WTC11 (cell line): ENCODE data around the gene SLC49A3. TPM values are rescaled to one million over a fixed set of nuclear protein-coding genes. Genes with fewer than 3 reads are reported as not detected.

Experiments used
- ATAC-seq: fragments of 200-7000 bp; cut with Tn5 transposase; 2 replicates; pipeline ENCODE4 v1.10.0; 2021; ENCODE audit warnings: mild to moderate bottlenecking, moderate library complexity
- CTCF ChIA-PET: fragments of 300-600 bp; sonication (Branson Sonifier 250); formaldehyde crosslinking; loops from one replicate; lab custom pipeline; 2021; ENCODE audit warnings: antibody characterized with exemption; lab: Charles Lee
- POLR2A ChIA-PET: fragments of 350-600 bp; sonication (Branson Sonifier 250); formaldehyde crosslinking; loops from one replicate; lab custom pipeline; 2021; ENCODE audit warnings: antibody characterized with exemption; lab: Charles Lee
- DNase-seq: peaks from one replicate; pipeline ENCODE4 v3.0.0; 2021; ENCODE audit warnings: low spot score
- H3K27ac Mint-ChIP-seq: 2 replicates; pipeline ENCODE4 v1.8.0; 2021; ENCODE audit warnings: mixed read lengths
- H3K27me3 Mint-ChIP-seq: 2 replicates; pipeline ENCODE4 v1.8.0; 2021; ENCODE audit warnings: low read depth, mild to moderate bottlenecking, moderate library complexity, mixed read lengths
- H3K36me3 Mint-ChIP-seq: 2 replicates; pipeline ENCODE4 v1.8.0; 2021; ENCODE audit warnings: mixed read lengths
- H3K4me1 Mint-ChIP-seq: 2 replicates; pipeline ENCODE4 v1.8.0; 2022; ENCODE audit warnings: mixed read lengths
- H3K4me3 Mint-ChIP-seq: 2 replicates; pipeline ENCODE4 v1.8.0; 2021; ENCODE audit warnings: mild to moderate bottlenecking, moderate library complexity, mixed read lengths
- H3K9me3 Mint-ChIP-seq: 2 replicates; pipeline ENCODE4 v1.8.0; 2021; ENCODE audit warnings: mixed read lengths
- CBFB ChIP-seq: sonication (generic); formaldehyde crosslinking; IDR thresholded peaks from 2 replicates; pipeline ENCODE4 v1.8.1; 2022; ENCODE audit warnings: mild to moderate bottlenecking, low read depth, missing genetic modification reagents
- CREB1 ChIP-seq: sonication (generic); formaldehyde crosslinking; IDR thresholded peaks from 2 replicates; pipeline ENCODE4 v1.8.0; 2023; ENCODE audit warnings: mild to moderate bottlenecking, missing genetic modification reagents
- E2F1 ChIP-seq: sonication (generic); formaldehyde crosslinking; IDR thresholded peaks from 2 replicates; pipeline ENCODE4 v1.8.0; 2022; ENCODE audit warnings: mild to moderate bottlenecking, missing genetic modification reagents
- EMX1 ChIP-seq: fragments of 250-450 bp; sonication (Bioruptor Pico); IDR thresholded peaks from 2 replicates; pipeline ENCODE4 v1.8.0; 2021; ENCODE audit warnings: mild to moderate bottlenecking
- FOXK1 ChIP-seq: sonication (generic); formaldehyde crosslinking; IDR thresholded peaks from 2 replicates; pipeline ENCODE4 v1.8.0; 2022; ENCODE audit warnings: mild to moderate bottlenecking, moderate library complexity, missing genetic modification reagents
- FOXP1 ChIP-seq: sonication (generic); formaldehyde crosslinking; IDR thresholded peaks from 2 replicates; pipeline ENCODE4 v1.8.0; 2022; ENCODE audit warnings: missing genetic modification reagents, mild to moderate bottlenecking, moderate library complexity, borderline replicate concordance
- MXD4 ChIP-seq: fragments of 250-450 bp; sonication (Bioruptor Pico); IDR thresholded peaks from 2 replicates; pipeline ENCODE4 v1.8.0; 2021; ENCODE audit warnings: mild to moderate bottlenecking, moderate library complexity, borderline replicate concordance
- MYBL2 ChIP-seq: sonication (generic); formaldehyde crosslinking; IDR thresholded peaks from 2 replicates; pipeline ENCODE4 v1.8.1; 2023; ENCODE audit warnings: mild to moderate bottlenecking, moderate library complexity, missing genetic modification reagents
- NFE2L1 ChIP-seq: sonication (generic); formaldehyde crosslinking; IDR thresholded peaks from 2 replicates; pipeline ENCODE4 v1.8.1; 2023; ENCODE audit warnings: missing genetic modification reagents
- NFYB ChIP-seq: sonication (generic); formaldehyde crosslinking; conservative IDR thresholded peaks from 2 replicates; pipeline ENCODE4 v1.8.0; 2022; ENCODE audit warnings: low read depth, missing genetic modification reagents
- NR1H2 ChIP-seq: sonication (generic); formaldehyde crosslinking; IDR thresholded peaks from 2 replicates; pipeline ENCODE4 v1.9.0; 2021; ENCODE audit warnings: mild to moderate bottlenecking, moderate library complexity, missing genetic modification reagents
- NR2C2 ChIP-seq: sonication (generic); formaldehyde crosslinking; IDR thresholded peaks from 2 replicates; pipeline ENCODE4 v1.8.0; 2022; ENCODE audit warnings: mild to moderate bottlenecking, missing genetic modification reagents
- PRRX2 ChIP-seq: fragments of 250-450 bp; sonication (Bioruptor Pico); IDR thresholded peaks from 2 replicates; pipeline ENCODE4 v1.8.0; 2021; ENCODE audit warnings: mild to moderate bottlenecking
- RELA ChIP-seq: sonication (generic); formaldehyde crosslinking; IDR thresholded peaks from 2 replicates; pipeline ENCODE4 v1.8.1; 2022; ENCODE audit warnings: missing genetic modification reagents, mild to moderate bottlenecking, borderline replicate concordance
- RORB ChIP-seq: fragments of 250-450 bp; sonication (Bioruptor Pico); IDR thresholded peaks from 2 replicates; pipeline ENCODE4 v1.9.0; 2021; ENCODE audit warnings: mild to moderate bottlenecking
- SMAD3 ChIP-seq: sonication (generic); formaldehyde crosslinking; IDR thresholded peaks from 2 replicates; pipeline ENCODE4 v1.8.0; 2022; ENCODE audit warnings: missing genetic modification reagents, mild to moderate bottlenecking, borderline replicate concordance
- SP1 ChIP-seq: sonication (generic); formaldehyde crosslinking; conservative IDR thresholded peaks from 2 replicates; pipeline ENCODE4 v1.8.1; 2022; ENCODE audit warnings: missing genetic modification reagents
- TEAD4 ChIP-seq: sonication (generic); formaldehyde crosslinking; IDR thresholded peaks from 2 replicates; pipeline ENCODE4 v1.8.0; 2022; ENCODE audit warnings: mild to moderate bottlenecking, missing genetic modification reagents
- TP53 ChIP-seq: sonication (generic); formaldehyde crosslinking; IDR thresholded peaks from 2 replicates; pipeline ENCODE4 v1.8.1; 2023; ENCODE audit warnings: mild to moderate bottlenecking, missing genetic modification reagents
- ZBTB21 ChIP-seq: sonication (generic); formaldehyde crosslinking; IDR thresholded peaks from 2 replicates; pipeline ENCODE4 v1.8.1; 2023; ENCODE audit warnings: mild to moderate bottlenecking, missing genetic modification reagents, borderline replicate concordance
- ZNF317 ChIP-seq: sonication (generic); formaldehyde crosslinking; IDR thresholded peaks from 2 replicates; pipeline ENCODE4 v1.8.1; 2023; ENCODE audit warnings: low read depth, mild to moderate bottlenecking, moderate library complexity, missing genetic modification reagents, borderline replicate concordance
- ZNF416 ChIP-seq: fragments of 250-450 bp; sonication (Bioruptor Pico); IDR thresholded peaks from 2 replicates; pipeline ENCODE4 v1.9.0; 2021; ENCODE audit warnings: mild to moderate bottlenecking, inconsistent platforms
- ZNF671 ChIP-seq: fragments of 250-450 bp; sonication (Bioruptor Pico); IDR thresholded peaks from 2 replicates; pipeline ENCODE4 v1.8.0; 2021; ENCODE audit warnings: mild to moderate bottlenecking
- total RNA-seq: library from RNA; stranded (reverse); gene quantifications from 3 replicates; pipeline ENCODE4 v1.2.3, GENCODE V29; 2021
- TF ChIP-seq, protein P1 (sequence below): fragments of 250-450 bp; sonication (Bioruptor Pico); IDR thresholded peaks from 2 replicates; pipeline ENCODE4 v1.9.0; 2021; ENCODE audit warnings: mild to moderate bottlenecking
- TF ChIP-seq, protein P2 (sequence below): sonication (generic); formaldehyde crosslinking; IDR thresholded peaks from 2 replicates; pipeline ENCODE4 v1.8.1; 2022; ENCODE audit warnings: low read depth, mild to moderate bottlenecking, moderate library complexity, missing genetic modification reagents, borderline replicate concordance
- TF ChIP-seq, protein P3 (sequence below): sonication (generic); formaldehyde crosslinking; IDR thresholded peaks from 2 replicates; pipeline ENCODE4 v1.8.0; 2023; ENCODE audit warnings: missing genetic modification reagents
- TF ChIP-seq, protein P4 (sequence below): sonication (generic); formaldehyde crosslinking; IDR thresholded peaks from 2 replicates; pipeline ENCODE4 v1.8.0; 2022; ENCODE audit warnings: mild to moderate bottlenecking, missing genetic modification reagents
- TF ChIP-seq, protein P5 (sequence below): sonication (generic); formaldehyde crosslinking; conservative IDR thresholded peaks from 2 replicates; pipeline ENCODE4 v1.8.1; 2022; ENCODE audit warnings: mild to moderate bottlenecking, missing genetic modification reagents

Gene SLC49A3
- total RNA-seq, 1 experiment from 2014 or later, result 5.8 TPM

DNA sequence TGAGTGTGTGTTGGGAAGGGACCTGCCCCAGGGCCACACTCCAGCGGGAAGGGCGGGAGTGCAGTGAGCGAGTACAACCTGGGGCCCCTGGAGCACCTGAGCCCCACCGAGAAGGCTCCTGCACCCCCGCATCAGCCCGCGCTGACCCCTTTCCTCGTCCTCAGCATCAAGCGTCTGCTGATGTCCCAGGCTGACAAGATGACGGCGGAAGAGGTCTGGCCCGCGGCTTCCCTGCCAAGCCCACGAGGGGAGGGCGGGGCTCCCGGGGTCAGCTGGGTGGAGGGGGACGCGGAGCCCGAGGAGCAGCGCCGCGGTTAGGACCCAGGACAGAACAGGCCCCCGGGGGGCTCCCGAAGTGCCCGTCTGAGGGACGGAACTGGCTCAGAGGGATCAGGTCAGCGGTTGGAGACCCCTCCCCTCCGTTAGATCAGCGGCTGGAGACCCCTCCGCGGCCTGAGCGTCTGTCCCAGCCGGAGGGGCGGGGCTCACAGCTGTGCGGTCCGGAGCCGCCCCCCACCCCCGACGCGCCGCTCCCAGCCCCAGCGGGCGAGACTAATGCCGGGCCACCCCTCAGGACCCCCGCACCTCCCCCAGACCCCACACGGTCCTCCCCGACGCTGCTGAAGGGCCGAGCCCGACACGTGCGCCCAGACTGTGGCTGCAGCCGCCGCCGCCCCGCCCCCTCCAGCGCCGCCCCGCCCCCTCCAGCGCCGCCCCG lies 7.9 kb downstream of the SLC49A3 start:
- Mint-ChIP-seq H3K36me3 (no peaks in the 10 kb centered on the region), H3K9me3 (no peaks in the 10 kb centered on the region), H3K27me3 (no peaks in the 10 kb centered on the region), H3K4me3 (peak overlapping the region; percentile 57), H3K27ac (no peak overlapping the region), H3K4me1 (0 out of 2 replicates have a peak, but pooled peaks cover 6% of the 10 kb centered on the region)
- ChIA-PET POLR2A (interaction anchor here (0.8 to 1.5 kb wide), 2 partner anchors 14 to 18 kb away, joined by 3 to 4 read pairs; no protein-coding TSS in a partner anchor), CTCF (interaction anchor here (0.8 to 2.0 kb wide), 5 partner anchors 17 to 78 kb away, joined by 3 to 5 read pairs (median 4); no protein-coding TSS in a partner anchor)
- peak; percentile 23 for ATAC-seq
- TF ChIP-seq, protein P1, sequence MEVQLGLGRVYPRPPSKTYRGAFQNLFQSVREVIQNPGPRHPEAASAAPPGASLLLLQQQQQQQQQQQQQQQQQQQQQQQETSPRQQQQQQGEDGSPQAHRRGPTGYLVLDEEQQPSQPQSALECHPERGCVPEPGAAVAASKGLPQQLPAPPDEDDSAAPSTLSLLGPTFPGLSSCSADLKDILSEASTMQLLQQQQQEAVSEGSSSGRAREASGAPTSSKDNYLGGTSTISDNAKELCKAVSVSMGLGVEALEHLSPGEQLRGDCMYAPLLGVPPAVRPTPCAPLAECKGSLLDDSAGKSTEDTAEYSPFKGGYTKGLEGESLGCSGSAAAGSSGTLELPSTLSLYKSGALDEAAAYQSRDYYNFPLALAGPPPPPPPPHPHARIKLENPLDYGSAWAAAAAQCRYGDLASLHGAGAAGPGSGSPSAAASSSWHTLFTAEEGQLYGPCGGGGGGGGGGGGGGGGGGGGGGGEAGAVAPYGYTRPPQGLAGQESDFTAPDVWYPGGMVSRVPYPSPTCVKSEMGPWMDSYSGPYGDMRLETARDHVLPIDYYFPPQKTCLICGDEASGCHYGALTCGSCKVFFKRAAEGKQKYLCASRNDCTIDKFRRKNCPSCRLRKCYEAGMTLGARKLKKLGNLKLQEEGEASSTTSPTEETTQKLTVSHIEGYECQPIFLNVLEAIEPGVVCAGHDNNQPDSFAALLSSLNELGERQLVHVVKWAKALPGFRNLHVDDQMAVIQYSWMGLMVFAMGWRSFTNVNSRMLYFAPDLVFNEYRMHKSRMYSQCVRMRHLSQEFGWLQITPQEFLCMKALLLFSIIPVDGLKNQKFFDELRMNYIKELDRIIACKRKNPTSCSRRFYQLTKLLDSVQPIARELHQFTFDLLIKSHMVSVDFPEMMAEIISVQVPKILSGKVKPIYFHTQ, result no peak
- TF ChIP-seq FOXK1 (CRISPR knock-in tag), result no peak
- no peak for TF ChIP-seq NR1H2 (CRISPR knock-in tag)
- TF ChIP-seq FOXP1 (CRISPR knock-in tag), result no peak
- TF ChIP-seq, protein P2, sequence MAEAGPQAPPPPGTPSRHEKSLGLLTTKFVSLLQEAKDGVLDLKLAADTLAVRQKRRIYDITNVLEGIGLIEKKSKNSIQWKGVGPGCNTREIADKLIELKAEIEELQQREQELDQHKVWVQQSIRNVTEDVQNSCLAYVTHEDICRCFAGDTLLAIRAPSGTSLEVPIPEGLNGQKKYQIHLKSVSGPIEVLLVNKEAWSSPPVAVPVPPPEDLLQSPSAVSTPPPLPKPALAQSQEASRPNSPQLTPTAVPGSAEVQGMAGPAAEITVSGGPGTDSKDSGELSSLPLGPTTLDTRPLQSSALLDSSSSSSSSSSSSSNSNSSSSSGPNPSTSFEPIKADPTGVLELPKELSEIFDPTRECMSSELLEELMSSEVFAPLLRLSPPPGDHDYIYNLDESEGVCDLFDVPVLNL, result no peak
- TF ChIP-seq E2F1, result no peak
- no peak for TF ChIP-seq ZBTB21 (CRISPR knock-in tag)
- TF ChIP-seq MXD4, result no peak
- no peak for TF ChIP-seq TP53 (CRISPR knock-in tag)
- no peak for TF ChIP-seq TEAD4 (CRISPR knock-in tag)
- TF ChIP-seq CREB1 (CRISPR knock-in tag), result no peak
- TF ChIP-seq NFE2L1, result no peak
- TF ChIP-seq ZNF416, result no peak
- no peak for TF ChIP-seq ZNF317 (CRISPR knock-in tag)
- DNase-seq, result peak; percentile 62

DNA sequence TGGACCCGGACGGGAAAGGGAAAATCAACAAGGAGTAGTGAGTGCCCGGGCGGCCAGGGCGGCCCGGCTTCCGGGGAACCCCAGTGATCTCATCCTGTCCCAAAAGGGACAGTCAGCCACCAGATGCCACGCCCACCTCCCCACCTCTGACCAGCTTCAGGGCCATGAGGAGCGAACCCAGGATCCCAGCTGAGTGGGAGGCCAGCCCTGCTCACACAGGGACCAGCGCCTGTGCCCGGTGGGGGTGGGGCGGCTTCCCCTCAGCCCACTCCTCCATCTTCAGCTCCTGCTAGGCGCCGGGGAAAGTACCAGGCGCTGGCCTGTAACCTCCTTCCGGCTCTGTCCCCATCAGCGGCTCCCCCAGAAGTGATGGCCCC lies 8.4 kb downstream of the SLC49A3 start:
- Mint-ChIP-seq H3K27ac (no peak overlapping the region), H3K4me3 (peak overlapping the region; percentile 57), H3K4me1 (0 out of 2 replicates have a peak, but pooled peaks cover 6% of the 10 kb centered on the region), H3K9me3 (no peaks in the 10 kb centered on the region), H3K27me3 (no peaks in the 10 kb centered on the region), H3K36me3 (no peaks in the 10 kb centered on the region)
- DNase-seq (no peak), ATAC-seq (no peak)
- TF ChIP-seq NR2C2 (no peak), ZNF671 (CRISPR knock-in tag) (no peak), CBFB (CRISPR knock-in tag) (no peak), SP1 (CRISPR knock-in tag) (no peak), SMAD3 (CRISPR knock-in tag) (no peak), NR1H2 (CRISPR knock-in tag) (no peak), PRRX2 (no peak), RORB (no peak), RELA (CRISPR knock-in tag) (no peak), MYBL2 (CRISPR knock-in tag) (no peak), EMX1 (no peak), E2F1 (no peak), NFYB (CRISPR knock-in tag) (no peak)
- TF ChIP-seq, protein P3, sequence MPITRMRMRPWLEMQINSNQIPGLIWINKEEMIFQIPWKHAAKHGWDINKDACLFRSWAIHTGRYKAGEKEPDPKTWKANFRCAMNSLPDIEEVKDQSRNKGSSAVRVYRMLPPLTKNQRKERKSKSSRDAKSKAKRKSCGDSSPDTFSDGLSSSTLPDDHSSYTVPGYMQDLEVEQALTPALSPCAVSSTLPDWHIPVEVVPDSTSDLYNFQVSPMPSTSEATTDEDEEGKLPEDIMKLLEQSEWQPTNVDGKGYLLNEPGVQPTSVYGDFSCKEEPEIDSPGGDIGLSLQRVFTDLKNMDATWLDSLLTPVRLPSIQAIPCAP, result no peak
- TF ChIP-seq, protein P4, sequence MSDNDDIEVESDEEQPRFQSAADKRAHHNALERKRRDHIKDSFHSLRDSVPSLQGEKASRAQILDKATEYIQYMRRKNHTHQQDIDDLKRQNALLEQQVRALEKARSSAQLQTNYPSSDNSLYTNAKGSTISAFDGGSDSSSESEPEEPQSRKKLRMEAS (CRISPR knock-in tag), result no peak
- TF ChIP-seq, protein P5, sequence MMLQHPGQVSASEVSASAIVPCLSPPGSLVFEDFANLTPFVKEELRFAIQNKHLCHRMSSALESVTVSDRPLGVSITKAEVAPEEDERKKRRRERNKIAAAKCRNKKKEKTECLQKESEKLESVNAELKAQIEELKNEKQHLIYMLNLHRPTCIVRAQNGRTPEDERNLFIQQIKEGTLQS (CRISPR knock-in tag), result no peak
- TF ChIP-seq, protein P2, result no peak
- CTCF ChIA-PET, result interaction anchor here (0.8 to 2.0 kb wide), 6 partner anchors 9 to 86 kb away, joined by 3 to 5 read pairs (median 4); no protein-coding TSS in a partner anchor
- POLR2A ChIA-PET, result interaction anchor here (0.6 to 1.5 kb wide), 3 partner anchors 13 to 78 kb away, joined by 3 to 4 read pairs (median 4); no protein-coding TSS in a partner anchor
